GM21360 (cell line): ENCODE measurements around the gene ARHGEF10L.

Experiments used
- ATAC-seq: cut with Tn5 transposase; IDR thresholded peaks from one replicate; pipeline ENCODE4 v1.9.1; 2021; ENCODE audit warnings: mild to moderate bottlenecking, moderate library complexity; ENCODE audit not compliant: unreplicated experiment

Gene ARHGEF10L

GRCh38 chr1:17631410-17631809 is 91.9 kb downstream of the ARHGEF10L start:
- ATAC-seq: no peak

GRCh38 chr1:17632106-17632505 is 92.6 kb downstream of the ARHGEF10L start:
- no peak for ATAC-seq

DNA sequence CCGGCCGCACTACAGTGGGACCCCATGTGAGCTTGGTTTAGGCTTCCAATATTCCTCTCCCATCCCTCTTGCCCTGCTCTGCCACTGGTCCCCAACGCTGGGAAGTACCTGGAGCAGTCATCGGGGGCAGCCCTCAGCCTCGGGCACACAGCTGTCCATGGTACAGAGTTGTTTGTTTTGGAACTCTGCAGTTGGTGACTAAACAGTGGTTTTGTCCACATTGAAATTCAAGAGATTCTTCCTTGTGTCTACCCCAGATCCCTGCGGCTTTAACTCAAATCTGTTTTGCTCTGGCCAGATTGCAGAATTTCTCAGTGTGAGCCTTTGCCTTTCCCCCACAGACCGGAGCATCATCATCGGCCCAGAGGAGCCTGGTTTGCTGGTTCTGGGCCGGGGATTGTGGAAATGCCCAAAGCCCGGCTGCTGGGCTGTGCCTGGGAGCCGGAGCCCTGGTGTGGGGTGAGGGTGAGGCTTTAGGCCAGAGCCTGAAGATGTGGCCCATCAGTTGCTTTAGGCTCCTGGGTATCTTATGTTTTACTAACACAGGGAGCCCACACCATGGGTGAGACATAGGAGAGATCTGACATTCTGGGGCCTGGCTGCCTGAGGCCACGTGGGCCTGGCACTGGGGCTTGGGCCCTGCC is 93.2 kb downstream of the ARHGEF10L start:
- ATAC-seq: no peak

DNA sequence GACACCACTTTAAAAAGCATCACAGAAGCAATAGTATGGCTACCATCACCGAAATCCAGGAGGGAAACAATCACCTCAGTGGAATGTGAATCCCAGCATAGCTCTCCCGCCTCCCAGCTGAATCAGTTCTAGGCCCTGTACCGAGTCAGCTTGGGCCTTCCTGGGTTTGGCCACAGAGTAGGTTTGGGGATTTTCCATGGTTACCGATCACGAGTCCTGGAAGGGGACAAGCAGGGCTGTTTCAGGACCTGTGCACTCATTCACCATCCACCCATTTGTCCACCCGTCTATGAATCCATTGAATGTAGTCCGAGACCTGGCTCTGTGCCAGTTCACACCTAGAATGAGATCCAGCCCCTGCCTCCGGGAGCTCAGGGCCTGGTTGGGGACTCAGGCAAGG is 94.2 kb downstream of the ARHGEF10L start:
- ATAC-seq: no peak

GRCh38 chr1:17635276-17635675 is 95.8 kb downstream of the ARHGEF10L start:
- no peak for ATAC-seq

GRCh38 chr1:17635811-17636210 is 96.3 kb downstream of the ARHGEF10L start:
- ATAC-seq: no peak

DNA sequence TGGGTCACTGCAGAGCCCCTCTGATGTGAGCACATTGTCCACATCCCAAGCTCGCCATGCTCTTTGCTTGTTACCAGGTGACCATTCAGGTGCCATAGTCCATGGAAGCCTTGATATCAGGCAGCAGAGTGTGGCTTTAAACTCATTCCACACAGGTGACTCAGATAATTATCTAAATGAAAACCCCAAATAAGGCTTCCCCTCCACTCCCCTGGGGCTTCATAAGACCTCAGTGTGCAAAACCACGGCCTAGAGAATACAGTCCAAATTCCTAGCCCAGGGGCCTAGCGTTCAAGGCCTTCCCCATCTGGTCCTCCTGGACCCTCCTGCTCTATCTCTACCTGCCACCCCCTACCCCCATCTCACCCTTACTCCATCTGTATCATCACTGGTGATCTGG is 97.1 kb downstream of the ARHGEF10L start:
- ATAC-seq: no peak

DNA sequence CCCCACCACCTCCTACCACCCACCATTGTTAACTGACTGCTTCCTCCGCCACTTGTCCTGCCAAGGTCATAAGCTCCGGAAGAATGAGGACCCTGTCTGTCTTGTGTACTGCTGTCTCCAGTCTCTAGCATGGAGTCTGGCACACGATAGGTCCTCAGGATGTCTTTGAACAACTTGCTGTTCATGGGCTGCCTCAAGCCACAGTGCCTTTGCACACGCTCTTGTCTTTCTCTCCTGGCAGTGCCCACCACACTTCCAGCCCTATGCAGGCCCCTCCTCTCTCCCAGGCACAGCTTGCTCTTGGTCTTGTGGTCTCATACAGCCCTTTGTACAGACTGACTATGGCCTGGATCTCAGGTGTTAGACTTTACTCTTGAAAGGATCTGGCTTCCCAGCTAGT is 97.6 kb downstream of the ARHGEF10L start:
- ATAC-seq: no peak

GRCh38 chr1:17639703-17640340 is 100.3 kb downstream of the ARHGEF10L start:
- ATAC-seq: no peak

DNA sequence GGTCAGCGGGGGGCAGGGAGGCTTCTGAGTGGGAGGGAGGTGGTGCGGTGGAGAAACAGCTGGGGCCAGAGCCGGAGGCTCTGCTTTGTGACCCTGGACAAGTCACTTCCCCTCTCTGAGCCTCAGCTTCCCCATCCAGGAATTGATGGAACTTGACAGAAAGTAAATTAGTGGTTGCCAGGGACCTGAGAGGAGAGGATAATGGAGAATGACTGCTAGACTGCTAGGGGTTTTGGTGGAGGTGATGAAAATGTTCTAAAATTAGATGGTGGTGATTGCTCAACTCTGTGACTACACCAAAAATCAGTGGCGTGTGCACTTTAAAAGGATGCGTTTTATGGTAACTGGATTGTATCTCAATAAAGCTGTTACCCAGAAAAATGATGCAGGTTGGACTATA is 100.9 kb downstream of the ARHGEF10L start:
- no peak for ATAC-seq

DNA sequence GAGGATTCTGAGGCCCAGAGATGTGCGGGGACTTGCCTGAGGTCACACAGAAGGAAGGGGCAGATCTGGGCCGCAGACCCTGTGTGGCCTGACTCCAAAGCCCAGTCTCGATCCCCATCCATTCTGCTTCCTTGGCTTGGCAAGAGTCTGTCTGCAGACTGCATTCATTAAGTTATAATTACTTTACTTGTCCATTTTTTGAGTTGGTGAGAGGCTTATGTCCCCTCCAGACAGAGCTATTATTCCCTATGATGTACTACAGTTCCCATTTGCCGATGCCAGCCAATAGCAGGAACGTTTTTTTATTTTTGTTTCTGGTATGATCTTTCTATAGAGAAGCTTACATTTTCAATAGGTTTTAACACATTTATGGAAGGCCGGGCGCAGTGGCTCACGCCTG is 101.5 kb downstream of the ARHGEF10L start:
- no peak for ATAC-seq

- no peak for ATAC-seq
Observed at GRCh38 chr1:17642169-17642568, 102.7 kb downstream of the ARHGEF10L start.

GRCh38 chr1:17642943-17643342 is 103.4 kb downstream of the ARHGEF10L start:
- no peak for ATAC-seq

GRCh38 chr1:17643861-17644703 is 104.6 kb downstream of the ARHGEF10L start:
- ATAC-seq: no peak

DNA sequence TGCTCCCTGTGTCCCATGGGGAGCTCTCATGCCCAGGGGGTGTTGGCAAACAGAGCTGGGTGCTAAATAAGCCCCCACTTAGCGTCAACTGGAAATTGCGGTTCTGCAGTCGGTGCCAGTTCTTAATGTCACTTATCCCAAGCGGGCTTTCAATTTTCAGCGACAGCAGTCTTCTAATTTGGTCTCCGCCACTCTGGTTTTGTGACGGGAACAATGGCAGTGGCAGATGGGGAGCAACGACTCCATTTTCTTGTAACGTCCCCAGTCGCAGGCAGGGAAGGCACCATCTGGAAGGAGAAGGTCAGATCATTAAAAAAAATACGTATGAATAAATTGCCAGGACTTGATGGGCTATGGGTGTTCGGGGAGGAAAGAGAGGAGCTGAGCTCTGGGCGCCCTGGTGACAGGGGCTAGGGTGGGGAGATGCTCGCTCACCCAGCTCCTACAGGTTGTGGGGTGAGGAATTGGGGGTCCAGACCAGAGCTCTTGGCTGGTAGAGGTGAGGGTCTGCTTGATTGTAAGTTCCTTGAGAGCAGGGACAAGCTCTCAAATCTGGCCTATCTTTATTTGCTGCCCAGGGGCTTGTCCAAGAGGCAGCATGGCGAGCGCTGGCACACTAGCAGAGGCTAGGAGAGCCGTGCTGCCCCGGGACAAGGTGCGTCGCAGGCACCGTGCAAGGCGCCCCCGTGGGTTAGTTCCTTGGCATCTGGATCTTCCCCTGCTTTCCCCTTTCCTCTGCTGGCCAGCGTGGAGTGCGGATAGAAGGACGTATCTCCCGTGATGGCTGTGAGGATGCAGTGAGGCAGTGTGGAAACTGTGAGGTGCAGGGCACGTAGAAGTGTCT is 105.8 kb downstream of the ARHGEF10L start:
- ATAC-seq: no peak

DNA sequence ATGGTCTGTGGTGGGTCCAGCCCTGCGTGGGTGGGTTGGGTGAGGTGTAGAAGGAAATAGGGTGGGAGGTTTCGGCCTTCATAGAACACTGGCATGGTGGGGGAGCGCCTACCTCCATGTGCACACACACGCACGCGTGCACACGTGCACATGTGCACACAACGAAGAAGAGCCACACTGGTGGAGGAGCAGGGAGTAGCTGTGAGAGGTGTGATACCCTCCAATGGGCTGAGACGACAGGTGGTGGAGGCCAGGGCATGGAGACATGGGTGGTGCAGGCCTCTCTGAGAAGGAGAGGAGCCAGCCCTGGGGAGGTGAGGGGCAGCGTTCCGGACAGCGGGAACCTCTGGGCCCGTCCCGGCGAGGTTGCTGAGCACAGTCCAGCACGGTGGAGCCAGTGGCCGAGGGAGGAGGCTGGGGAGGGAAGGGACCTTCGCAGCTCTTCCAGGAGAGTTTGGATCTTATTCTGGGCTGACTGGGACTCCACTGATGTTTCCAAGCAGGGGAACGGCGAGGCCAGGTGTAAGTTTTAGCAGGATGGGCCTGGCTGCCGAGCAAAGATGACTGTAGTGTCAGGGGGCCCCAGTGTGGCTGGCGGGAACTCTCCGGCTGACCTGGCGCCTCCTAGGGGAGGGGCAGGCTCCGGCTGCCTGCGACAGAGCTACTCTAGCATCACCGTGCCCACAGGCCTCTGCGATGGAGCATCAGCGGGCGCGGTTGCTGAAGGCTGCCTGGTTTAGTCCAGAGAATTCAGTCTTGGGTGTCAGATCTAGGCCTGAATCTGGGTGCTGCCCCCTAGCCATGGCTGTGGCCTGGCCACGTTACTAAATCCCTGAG is 107.2 kb downstream of the ARHGEF10L start:
- ATAC-seq: no peak

DNA sequence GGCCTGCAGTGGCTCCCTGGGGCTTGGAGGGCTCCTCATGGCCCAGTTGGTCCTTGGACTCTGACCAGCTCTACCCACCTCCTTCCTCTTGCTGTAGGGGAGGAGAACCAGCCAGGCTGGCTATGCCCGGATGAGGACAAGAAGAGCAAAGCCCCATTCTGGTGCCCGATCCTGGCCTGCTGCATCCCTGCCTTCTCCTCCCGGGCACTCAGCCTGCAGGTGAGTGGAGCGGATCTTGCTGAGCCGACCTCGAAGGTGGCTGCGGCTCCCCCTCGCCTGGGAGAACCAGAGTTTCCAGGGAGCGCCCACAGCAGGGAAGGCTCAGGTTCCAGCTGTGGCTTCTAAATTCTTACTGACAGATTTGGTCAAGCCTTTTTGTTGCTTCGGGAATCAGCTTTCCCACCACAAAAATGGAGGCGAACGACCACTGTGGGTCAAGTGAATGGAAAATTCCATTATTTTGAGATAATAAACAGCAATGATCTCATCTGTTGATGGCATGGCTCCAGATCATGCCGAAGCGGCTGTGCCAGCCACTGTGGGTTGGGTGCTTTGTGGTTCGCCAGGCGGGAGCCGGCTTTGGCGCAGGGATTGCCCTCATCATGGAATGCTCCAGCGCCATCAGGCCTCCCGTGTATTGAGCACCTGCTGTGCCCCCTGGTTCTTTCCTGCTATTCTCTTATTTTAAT is 109.1 kb downstream of the ARHGEF10L start:
- ATAC-seq: no peak

- ATAC-seq: no peak
Observed at GRCh38 chr1:17649371-17650106, 110.0 kb downstream of the ARHGEF10L start.

GRCh38 chr1:17653276-17653675 is 113.8 kb downstream of the ARHGEF10L start:
- ATAC-seq: no peak
